NCI-H345 treated with DMSO at 0.1 percent for 48 hours (cell line): Measurements from ENCODE around the gene TMEM158.
A peak's percentile ranks its signal among the peaks of the same experiment; 100 is the strongest.

Source experiments
- DNase-seq: peaks from one replicate; lab custom pipeline; 2025; ENCODE audit not compliant: unreplicated experiment; lab: John Stamatoyannopoulos, UW

Gene TMEM158

GRCh38 chr3:45205126-45205525 lies 21.0 kb downstream of the TMEM158 start:
- DNase-seq: no peak

- no peak for DNase-seq
Measured at GRCh38 chr3:45204136-45204535, 22.0 kb downstream of the TMEM158 start.

GRCh38 chr3:45199837-45200648 lies 26.0 kb downstream of the TMEM158 start:
- no peak for DNase-seq

- no peak for DNase-seq
Measured at GRCh38 chr3:45198264-45199260, 27.5 kb downstream of the TMEM158 start.

GRCh38 chr3:45194791-45195190 lies 31.3 kb downstream of the TMEM158 start:
- DNase-seq: no peak

GRCh38 chr3:45191924-45192417 lies 34.1 kb downstream of the TMEM158 start:
- no peak for DNase-seq

- DNase-seq: no peak
Measured at GRCh38 chr3:45191424-45191823, 34.7 kb downstream of the TMEM158 start.

GRCh38 chr3:45188719-45189659 lies 37.1 kb downstream of the TMEM158 start:
- DNase-seq: no peak

GRCh38 chr3:45187694-45188141 lies 38.4 kb downstream of the TMEM158 start:
- no peak for DNase-seq

- no peak for DNase-seq
Measured at GRCh38 chr3:45186871-45187270, 39.2 kb downstream of the TMEM158 start.

GRCh38 chr3:45185461-45185860 lies 40.6 kb downstream of the TMEM158 start:
- no peak for DNase-seq

GRCh38 chr3:45185052-45185451 lies 41.0 kb downstream of the TMEM158 start:
- no peak for DNase-seq

GRCh38 chr3:45183872-45184262 lies 42.2 kb downstream of the TMEM158 start:
- DNase-seq: no peak

- peak; percentile 1 for DNase-seq
Measured at GRCh38 chr3:45182915-45183871, 42.9 kb downstream of the TMEM158 start.

- no peak for DNase-seq
Measured at GRCh38 chr3:45181496-45181895, 44.6 kb downstream of the TMEM158 start.

- DNase-seq: no peak
Measured at GRCh38 chr3:45180899-45181298, 45.2 kb downstream of the TMEM158 start.

- DNase-seq: no peak
Measured at GRCh38 chr3:45180051-45180450, 46.0 kb downstream of the TMEM158 start.

GRCh38 chr3:45179163-45179562 lies 46.9 kb downstream of the TMEM158 start:
- no peak for DNase-seq
